Islet precursor cell (in vitro differentiated cells): Measurements from ENCODE around the gene S100A16.

Experiments
- DNase-seq: peaks from one replicate; pipeline ENCODE4 v3.0.0-alpha.2; 2018

Gene S100A16

DNA sequence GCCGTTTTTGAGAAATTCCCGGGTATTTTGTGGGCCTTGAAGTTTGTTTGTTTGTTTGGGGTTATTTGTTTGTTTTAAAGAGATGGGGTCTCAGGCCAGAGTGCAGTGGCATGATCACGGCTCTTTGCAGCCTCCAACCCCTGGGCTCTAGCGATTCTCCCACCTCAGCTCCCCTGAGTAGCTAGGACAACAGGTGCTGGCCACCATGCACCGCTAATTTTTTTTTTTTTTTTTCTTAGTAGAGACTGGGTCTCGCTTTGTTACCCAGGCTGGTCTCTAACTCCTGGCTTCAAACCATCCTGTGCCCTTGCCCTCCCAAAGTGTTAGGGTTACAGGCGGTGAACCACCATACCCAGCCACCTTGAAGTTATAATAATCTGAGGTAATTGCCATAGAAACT is 22.9 kb upstream of the S100A16 start:
- no peak for DNase-seq

DNA sequence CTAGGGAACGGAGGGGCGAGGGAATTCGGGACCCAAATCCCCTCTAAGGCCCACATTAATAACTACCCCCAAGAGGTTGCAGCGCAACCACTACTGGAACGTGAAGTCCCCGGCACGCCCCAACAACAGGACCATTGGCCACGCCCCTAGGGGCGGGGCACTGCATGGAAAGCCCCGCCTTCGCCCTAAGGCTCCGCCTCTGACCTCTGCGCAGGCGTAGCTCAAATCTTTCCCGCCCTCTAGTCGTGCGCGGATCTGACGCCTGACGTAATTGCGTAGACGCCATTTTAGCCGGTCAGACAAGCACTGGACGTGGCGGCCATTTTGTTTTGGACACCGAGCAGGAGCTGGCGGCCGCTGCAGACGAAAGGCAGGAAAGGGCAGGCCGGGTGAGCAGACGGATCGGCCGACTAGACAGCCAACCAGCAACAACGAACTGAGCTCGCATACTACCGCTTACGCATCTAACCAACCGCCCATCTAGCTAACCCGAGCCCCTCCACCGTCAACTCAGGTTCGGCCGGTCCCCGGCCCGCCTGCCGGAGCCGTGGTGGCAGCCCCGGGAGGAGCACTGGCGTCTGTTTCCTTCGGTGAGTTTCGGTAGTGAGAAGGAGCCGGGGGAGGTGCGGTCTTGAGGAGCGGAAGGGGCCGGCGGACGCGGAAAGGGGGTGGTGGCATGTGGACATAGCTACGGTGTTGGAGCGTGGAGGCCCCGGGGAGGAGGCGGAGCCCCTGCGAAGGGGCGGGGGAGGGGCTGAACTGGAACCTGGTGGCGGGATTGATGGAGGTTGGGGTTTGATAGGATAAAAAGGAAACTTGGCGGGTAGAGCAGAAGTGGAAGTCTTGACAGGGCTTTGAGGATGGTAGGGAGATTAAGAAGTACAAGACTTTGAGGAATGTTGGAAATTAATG is 21.1 kb upstream of the S100A16 start, which contains the start of gene CHTOP:
Gene CHTOP, plus strand, starts transcription at position 313 of the 912 bp plus-strand sequence. CDS start 2,523 bp downstream, outside the sequence.
- DNase-seq = peak; percentile 98

DNA sequence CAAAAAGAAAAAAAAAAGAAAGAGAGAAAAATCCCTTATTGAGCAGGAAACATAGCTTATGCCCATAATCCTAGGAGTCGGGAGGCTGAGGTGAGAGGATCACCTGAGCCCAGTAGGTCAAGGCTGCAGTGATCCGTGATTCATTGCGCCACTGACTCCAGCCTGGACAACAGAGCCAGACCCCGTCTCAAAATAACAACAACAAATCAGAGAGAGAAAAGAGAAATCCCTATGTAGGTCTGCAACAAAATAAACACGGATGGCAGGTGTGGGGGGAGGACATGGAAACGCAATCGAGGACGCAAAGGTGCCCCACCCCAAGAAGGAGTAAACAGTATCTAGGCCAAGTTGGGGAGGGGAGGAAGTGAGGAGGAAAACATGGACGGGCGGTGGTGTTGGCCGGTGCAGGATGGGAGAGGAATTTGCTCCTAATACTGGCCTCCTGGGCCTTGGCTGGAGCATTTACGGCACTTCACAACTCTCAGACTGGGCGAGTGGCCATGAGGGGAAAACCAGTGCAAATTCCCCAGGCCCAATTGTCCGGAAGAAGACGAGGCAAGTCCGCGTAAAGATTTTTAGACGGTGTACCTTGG is 20.3 kb upstream of the S100A16 start:
- DNase-seq = no peak

DNA sequence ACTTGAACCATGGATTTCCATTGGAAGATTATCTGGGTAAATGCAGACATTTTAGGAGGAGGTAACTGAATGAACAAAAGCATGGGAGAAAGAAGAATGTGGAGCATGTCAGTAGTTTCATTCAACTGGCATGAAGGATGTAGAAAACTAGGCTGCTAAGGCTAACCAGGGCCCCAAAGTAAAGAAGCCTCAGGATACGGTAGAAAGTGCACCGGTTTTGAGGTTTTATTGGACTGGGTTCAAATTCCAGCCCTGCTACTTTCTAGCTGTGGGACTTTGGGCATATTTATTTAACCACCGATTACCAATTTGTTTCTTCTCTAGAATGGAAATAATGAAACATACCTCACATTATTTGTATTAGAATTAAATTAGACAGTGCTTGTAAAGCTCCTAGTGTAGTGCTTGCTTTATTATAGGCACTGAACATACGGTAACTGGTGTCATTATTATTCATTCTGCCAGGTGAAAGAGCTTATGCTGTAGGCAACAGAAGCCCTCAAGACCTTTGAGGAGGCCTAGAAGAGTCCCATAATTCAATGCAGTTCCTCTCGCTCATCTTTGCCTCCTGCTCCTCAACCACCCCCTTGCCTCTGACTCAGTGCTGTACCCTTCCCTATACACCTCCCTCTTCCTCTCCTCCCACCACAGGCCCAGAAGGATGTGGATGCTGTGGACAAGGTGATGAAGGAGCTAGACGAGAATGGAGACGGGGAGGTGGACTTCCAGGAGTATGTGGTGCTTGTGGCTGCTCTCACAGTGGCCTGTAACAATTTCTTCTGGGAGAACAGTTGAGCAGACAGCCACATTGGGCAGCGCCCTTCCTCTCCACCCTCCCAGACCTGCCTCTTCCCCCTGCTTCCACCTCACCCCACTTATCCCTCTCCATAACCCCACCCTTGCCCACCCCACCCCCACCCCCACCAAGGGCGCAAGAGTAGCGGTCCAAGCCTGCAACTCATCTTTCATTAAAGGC is 18.4 kb upstream of the S100A16 start:
- DNase-seq = no peak

DNA sequence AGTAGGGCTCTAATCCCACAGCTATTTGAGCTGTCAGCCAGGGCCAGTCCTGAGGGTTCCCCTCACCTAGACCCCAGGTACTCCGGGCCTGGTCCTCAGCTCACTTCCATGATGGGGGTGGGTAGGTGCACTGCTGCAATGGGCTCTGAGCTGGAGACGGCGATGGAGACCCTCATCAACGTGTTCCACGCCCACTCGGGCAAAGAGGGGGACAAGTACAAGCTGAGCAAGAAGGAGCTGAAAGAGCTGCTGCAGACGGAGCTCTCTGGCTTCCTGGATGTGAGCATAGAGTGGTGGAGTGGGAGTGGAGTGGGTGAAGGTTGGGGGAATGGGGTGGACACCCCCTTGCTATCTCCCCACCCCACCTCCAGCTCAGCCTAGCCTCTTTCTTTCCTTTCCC is 17.4 kb upstream of the S100A16 start:
- no peak for DNase-seq

DNA sequence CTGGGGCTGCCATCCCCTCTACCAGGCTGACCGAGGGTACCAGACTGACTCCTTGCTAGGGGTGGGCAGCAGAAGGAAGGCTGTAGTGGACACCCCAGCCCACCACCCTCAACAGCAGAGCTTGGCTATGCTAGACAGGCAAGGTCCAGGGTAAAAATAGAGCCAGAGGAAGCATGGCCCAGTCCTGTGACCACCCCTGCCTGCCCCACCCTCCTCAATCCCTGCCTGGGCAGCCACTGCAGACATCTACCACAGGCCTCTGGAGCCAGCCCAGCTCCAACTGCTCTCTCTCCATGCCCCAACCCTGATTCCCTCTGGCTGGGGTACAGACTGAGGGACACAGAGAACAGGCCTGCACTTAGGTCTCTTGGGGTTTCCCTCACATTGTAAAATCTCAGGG is 17.0 kb upstream of the S100A16 start:
- DNase-seq = no peak

DNA sequence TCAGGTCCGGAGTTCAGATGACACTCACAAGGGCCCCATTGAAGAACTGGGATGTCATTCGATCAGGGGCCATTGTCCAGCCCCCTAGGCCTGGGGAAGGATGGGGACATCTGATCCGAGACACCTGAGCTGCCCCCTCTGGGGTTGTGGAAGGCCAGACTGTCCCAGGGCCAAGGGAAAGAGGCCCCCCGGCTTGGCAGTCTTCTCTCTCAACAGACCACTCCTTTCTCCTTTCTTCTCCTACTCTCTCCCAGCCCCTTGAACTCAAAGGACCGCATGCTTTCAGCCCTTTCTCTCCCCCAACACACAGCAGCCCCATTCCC is 16.4 kb upstream of the S100A16 start:
- no peak for DNase-seq

DNA sequence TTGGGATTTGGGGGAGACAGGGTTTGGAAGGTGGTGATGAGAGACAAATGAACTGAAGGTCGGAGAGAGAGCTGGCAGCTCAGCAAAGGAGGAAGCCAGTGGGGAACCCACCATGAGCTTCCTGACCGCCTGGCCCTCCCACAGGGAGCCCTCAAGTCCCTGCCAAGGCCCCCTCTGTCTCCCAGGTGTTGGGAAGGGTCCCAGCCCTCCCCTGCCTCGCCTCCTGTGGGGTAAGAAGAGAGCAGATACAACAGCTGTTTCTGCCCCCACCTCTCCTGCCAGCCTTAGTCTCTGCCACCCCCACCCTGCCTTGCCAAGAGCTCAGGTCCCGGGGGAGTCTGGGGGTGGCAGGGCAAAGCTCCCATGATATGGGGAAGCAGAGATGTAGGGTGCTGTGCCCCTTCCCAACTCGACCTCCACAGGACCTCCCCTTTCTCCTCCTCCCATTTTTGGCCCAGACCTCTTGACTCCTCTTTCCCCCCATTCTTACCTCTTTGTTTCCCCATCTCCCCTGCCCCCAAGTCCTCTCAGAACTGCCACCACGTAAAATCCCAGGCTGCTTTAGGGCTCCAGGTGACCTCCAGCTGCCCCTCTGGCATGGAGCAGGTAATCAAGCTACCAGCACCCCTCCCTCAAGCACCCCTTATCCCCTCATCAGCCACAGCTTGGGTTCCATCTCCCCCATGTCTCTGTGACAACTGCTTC is 15.9 kb upstream of the S100A16 start:
- no peak for DNase-seq

DNA sequence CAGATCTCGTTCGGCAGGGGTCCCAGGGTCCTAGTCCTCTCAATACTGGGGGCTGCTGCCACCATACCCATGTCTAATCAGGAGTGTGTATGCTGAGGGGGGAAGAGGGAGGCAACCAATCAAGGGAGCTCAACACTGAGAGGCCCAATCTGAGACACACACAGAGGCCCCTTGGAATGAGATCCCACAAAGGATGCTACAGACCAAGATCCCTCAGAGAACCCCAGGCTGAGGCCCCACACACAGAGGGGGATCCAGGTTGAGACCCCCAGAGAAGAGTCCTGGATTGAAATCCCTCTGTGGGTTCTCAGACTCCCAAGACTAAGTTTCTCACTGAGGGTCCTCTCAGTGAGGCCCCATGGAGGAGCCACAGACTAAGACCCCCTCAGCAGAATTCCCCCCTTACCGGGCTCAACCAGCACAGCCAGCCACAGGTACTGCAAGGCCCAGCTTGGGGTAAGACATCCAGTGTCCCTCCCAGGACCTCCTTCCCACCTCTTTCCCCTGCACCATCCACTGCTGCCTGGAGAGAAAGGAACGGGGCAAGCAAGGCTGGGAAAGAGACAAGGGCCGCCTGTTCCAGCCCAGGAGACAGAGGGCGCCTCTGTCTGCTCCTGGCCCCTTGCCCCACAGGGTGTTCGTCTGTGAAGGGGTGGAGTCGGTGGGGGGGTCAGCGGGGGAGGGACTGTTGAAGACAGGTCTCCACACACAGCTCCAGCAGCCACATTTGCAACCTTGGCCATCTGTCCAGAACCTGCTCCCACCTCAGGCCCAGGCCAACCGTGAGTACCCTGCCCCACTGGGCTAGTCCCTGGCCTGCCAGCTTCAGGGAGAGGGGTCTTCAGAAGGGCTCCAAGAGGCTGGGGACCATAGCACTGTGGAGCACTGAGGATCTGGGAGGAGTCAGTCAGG is 15.0 kb upstream of the S100A16 start, which contains the start of gene S100A1:
Gene S100A1, plus strand, starts transcription at position 720 of the 912 bp plus-strand sequence. CDS start 2,088 bp downstream, outside the sequence.
- DNase-seq = no peak

DNA sequence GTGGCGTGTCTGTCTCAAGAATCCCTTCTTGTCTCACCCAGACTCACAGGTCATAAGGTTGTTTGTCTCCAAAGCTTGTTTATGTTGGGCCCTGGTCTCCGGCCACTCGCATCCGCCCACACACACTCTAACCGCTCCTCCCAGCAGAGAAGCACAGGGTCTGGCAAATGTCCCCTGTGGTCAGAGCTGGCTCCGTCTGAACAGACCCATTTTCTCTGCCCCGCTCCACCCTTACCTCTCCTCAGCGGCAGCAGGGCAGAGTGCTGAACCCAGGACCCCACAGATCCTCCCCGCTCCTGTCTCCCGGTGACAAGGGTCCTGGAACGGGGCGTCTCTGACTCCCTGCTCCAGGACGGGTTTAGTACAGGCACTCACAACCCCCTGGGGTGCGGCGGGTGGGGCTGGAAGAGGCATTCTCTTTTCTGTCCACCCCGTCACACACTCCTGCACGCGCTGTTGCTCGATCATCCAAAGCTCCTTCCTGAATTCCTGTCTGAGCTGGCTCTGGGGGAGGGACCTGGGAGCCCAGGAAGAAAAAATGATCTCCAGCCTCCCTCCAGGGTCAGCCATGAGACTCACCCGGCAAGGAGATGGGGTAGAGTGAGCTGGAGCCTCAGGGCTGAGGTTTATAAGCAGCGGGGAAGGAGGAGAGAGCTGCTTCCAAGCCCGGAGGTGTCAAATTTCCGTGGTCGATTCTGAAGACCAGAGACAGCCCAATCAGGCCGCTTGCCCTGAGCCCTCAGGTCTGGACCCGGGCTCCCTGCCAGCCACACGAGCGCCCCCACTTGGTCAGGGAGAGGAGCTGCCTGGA is 14.2 kb upstream of the S100A16 start, which contains the start of gene S100A13:
Gene S100A13, minus strand, starts transcription at position 602 of the 811 bp plus-strand sequence. CDS start 1,033 bp downstream, outside the sequence.
- DNase-seq = peak; percentile 99

DNA sequence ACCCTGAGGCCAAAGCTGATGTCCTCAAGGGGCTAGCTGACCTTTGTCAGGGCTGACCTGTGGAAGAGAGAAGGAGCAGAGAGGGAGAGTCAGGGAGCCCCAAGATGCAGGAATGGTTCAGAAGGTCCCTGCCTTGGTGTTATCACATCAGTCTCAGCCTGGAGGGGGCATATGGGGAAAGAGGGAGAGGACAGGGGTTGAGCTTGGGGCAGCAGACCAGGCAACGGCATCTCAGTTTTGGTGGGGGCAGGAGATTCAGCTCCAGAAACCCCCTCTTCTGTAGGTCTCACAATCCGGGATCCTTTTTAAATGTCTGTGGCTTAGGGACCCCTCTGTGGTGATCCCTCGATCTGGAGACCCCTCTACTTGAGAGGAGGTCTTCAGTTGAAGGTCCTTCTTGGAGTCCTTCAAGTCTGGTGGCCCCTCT is 13.6 kb upstream of the S100A16 start:
- DNase-seq = no peak

DNA sequence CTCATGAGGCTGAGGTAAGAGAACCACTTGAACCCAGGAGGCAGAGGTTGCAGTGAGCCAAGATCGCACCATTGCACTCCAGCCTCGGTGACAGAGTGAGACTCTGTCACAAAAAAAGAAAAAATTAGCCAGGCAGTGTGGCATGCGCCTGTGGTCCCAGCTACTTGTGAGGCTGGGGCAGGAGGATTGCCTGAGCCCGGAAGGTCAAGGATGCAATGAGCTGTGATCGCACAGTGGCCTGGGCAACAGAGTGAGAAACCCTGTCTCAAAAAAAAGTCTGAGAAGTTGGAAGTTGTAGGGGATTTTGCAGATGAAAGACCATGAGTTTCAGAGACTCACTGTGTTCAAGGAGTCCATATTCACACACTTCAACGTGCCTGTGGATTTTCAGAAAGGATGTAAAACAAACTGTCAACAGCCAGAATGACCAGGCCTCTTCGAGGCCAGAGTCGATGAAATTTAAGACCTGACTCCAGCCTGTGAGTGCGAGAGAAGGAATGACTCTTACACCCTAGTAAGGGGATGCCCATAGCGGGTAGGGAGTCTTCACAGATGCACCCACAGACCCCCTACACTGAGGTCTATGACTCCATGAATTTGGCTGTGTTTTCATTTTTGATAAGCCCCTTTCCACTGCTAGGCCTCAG is 12.2 kb upstream of the S100A16 start:
- DNase-seq = no peak

DNA sequence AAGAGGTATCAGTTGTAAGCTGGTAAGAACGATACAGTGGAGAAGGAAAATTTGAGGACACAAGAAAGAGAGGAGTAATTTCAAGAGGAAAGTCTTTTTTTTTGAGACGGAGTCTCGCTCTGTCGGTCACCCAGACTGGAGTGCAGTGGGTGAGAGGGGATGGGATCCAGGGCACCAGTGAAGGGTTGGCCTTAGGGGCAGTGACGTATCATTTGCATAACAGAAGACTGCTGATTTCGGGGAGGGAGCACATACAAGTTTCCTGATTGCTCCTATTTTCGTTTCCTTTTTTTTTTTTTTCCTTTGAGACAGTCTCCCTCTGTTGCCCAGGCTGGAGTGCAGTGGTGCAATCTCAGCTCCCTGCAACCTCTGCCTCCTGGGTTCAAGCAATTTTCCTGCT is 10.2 kb upstream of the S100A16 start:
- DNase-seq = no peak

DNA sequence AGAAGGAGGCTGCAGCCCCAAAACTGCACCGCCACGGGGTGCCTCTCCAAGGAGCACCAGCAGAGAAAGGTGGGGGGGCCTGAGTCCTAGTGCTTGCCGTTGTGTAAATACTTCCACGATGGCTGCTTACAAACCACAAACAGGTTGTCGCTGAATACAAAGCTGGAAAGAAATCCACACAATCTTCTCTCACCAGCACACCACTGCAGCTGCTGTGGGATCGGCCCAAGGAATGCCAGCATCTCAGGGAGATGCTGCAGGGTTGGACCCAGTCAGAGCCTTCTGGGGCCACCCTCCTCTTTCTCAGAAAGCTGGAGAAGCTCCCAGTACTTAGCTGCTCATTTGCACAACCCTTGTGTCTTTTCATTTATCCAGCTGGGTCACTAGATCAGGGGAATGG is 6.2 kb upstream of the S100A16 start:
- DNase-seq = no peak

DNA sequence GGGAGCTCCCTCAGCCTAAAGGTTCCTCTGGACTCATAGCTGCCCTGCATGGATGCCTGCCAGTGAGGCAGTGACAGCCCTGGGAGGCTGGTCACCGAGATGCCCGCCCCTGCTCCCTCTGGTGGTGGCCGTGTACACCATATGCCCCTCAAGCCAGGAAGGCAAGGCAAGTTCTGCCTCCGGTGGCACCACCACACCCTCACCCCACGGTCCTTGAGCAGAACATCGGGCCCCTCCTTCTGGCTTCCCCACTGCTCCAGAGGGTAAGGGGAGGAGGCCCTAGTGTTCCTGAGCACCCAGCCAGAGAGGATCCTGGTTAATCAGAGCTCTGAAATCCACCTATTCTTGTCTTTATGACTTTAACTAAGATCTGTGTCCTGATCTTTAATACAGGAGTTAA is 4.7 kb upstream of the S100A16 start:
- DNase-seq = peak; percentile 80

DNA sequence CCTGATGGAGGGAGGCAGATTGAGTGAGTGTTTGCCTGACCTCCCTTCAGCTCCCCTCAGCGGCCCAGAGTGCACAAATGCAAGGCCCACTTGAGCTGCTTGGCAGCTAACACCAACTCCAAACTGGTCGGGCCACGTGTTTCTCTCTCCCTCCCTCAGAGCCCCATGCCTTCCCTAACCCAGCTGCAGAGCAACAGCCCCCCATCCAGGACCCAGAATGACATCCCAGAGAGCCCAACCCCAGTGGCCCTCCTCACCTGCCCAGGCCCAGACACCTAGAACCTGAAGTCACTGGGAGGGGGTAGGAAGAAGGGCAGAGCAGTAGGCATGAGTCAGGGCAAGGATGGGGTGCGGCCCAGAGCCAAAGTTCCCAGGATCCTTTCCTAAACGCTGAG is 4.0 kb upstream of the S100A16 start:
- DNase-seq = no peak

DNA sequence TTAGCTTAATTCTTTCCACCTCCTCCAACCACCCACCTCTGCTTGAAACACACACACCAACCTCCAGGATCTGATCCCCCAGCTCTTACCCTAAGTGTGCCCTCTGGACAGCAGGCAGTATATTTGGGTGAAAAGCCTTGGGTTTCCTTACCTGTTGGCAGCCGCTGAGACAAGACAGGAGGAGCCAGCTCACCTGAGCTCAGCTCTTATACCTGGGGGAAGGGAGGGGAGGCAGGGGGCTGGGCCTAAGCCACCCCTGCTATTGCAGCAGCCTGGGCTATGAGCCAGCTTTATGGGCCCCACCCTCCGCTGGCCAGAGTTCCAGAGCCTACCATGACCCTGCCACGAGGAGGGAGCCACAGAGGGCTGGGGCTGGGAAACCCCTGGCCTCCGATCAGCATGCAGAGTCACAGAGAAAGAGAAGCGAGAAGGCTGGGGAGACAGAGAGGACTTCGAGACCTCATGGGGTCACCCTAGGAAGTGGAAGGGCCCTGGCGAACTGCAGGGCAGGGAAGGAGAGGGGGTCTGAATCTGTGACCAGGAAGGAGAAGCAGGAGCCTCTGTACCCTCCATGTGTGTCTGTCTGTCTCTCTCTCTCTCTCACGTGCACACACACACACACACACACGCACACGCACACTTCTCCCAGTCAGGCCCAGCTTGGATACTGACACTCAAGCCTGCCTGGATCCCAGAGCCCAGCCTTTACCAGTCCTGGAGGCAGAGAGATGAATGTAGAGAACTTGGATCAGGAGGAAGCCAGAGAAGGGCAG is 3.4 kb upstream of the S100A16 start, which contains the start of gene S100A14:
Gene S100A14, minus strand, starts transcription at position 182 of the 773 bp plus-strand sequence. CDS start 467 bp downstream, outside the sequence.
- peak; percentile 74 for DNase-seq

DNA sequence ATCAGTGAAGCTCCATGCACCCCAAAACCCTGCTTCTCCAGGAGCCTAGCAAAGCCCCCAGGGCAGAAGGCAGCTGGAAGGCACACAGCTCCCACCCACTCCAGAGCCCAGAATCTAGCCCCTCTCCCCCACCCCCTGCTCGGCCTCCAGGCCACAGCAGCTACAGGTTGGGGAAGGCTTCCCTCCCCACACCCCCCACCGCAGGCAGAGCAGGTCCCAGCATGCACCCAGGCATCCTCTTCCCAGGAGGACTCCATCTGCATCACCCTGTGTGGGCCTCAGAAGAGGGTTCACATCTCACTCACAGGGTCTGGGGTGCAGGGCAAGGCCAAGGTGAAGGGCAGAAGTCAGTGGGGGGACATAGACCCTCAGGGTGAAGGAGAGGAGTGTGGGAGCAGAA is 2.5 kb upstream of the S100A16 start:
- no peak for DNase-seq

DNA sequence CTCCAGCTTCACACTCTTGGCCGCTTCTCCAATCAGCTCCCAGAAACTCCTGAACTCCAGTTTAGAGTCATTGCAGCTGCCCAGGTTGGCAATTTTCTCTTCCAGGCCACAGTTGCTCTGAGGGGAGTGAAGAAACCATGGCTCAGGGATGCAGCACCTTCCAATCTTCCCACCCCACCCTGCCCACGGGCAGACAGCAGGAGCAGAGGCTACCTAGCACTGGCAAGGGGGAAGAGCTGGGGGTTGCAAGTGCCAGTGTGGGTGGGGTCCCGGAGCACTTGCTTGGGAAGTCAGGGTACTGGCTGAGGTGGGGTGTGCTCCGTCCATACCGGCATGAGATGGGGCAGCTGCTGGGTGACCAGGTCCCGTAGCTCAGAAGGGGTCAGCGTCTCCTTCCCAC is 2.0 kb upstream of the S100A16 start:
- no peak for DNase-seq
